Measurements from ENCODE around the gene PRG2.

DNA sequence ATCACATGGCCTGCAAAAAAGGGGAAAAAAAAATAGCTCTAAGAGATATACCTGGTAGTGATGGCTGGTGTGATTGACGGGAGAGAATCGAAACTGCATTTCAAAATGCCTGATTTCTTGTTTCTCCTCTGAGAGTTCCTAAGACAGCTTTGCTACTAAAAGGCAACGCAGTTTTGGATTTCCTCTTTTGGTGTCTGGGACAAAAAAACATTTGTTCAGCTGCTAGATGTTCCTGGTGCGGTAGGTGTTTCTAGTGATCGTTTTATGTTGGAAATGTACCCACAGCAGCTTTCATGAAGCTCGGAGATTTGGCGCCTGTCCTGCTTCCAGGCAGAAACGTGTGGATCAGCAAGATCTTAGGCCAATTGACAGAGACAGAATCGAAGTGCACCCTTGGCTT is 34.2 kb downstream of the PRG2 start:
- TF ChIP-seq SOX15 (CRISPR knock-in tag; IDR thresholded peaks at IDR 0.05) (no peak), GRHL2 (CRISPR knock-in tag; IDR thresholded peaks at IDR 0.05; ENCODE audit: insufficient replicate concordance, severe bottlenecking) (no peak), SP1 (CRISPR knock-in tag; conservative IDR thresholded peaks at IDR 0.05) (no peak), CREB1 (CRISPR knock-in tag; IDR thresholded peaks at IDR 0.05) (no peak)
- TF ChIP-seq, protein P1, sequence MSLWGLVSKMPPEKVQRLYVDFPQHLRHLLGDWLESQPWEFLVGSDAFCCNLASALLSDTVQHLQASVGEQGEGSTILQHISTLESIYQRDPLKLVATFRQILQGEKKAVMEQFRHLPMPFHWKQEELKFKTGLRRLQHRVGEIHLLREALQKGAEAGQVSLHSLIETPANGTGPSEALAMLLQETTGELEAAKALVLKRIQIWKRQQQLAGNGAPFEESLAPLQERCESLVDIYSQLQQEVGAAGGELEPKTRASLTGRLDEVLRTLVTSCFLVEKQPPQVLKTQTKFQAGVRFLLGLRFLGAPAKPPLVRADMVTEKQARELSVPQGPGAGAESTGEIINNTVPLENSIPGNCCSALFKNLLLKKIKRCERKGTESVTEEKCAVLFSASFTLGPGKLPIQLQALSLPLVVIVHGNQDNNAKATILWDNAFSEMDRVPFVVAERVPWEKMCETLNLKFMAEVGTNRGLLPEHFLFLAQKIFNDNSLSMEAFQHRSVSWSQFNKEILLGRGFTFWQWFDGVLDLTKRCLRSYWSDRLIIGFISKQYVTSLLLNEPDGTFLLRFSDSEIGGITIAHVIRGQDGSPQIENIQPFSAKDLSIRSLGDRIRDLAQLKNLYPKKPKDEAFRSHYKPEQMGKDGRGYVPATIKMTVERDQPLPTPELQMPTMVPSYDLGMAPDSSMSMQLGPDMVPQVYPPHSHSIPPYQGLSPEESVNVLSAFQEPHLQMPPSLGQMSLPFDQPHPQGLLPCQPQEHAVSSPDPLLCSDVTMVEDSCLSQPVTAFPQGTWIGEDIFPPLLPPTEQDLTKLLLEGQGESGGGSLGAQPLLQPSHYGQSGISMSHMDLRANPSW (CRISPR knock-in tag; conservative IDR thresholded peaks at IDR 0.05; ENCODE audit: low read depth), result no peak
- TF ChIP-seq, protein P2, sequence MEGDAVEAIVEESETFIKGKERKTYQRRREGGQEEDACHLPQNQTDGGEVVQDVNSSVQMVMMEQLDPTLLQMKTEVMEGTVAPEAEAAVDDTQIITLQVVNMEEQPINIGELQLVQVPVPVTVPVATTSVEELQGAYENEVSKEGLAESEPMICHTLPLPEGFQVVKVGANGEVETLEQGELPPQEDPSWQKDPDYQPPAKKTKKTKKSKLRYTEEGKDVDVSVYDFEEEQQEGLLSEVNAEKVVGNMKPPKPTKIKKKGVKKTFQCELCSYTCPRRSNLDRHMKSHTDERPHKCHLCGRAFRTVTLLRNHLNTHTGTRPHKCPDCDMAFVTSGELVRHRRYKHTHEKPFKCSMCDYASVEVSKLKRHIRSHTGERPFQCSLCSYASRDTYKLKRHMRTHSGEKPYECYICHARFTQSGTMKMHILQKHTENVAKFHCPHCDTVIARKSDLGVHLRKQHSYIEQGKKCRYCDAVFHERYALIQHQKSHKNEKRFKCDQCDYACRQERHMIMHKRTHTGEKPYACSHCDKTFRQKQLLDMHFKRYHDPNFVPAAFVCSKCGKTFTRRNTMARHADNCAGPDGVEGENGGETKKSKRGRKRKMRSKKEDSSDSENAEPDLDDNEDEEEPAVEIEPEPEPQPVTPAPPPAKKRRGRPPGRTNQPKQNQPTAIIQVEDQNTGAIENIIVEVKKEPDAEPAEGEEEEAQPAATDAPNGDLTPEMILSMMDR (IDR thresholded peaks at IDR 0.05), result no peak
- TF ChIP-seq, protein P3, sequence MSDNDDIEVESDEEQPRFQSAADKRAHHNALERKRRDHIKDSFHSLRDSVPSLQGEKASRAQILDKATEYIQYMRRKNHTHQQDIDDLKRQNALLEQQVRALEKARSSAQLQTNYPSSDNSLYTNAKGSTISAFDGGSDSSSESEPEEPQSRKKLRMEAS (CRISPR knock-in tag; IDR thresholded peaks at IDR 0.05), result no peak

Data from WTC11 (cell line).